A549 (cell line): ENCODE data around the gene TIGD6.

Experiments
- BCL3 ChIP-seq: fragments of >200 bp; sonication (Bioruptor Twin); formaldehyde crosslinking; IDR thresholded peaks from 3 replicates; pipeline ENCODE4 v1.6.1; 2016
- CEBPB ChIP-seq, 2 experiments: fragments of >200 bp in 1 of 2; sonication (Bioruptor Twin) in 1 of 2; formaldehyde crosslinking in 1 of 2; IDR thresholded peaks; 2 replicates each; pipeline ENCODE4 v1.6.1; 2012 to 2016
- EP300 ChIP-seq, 2 experiments: fragments of >200 bp; sonication (Bioruptor Twin); formaldehyde crosslinking; IDR thresholded peaks; 2 replicates in 1 of 2; 3 replicates in 1 of 2; pipeline ENCODE4 v1.6.1; 2016 to 2017
- HES2 ChIP-seq: fragments of >200 bp; sonication (Bioruptor Twin); formaldehyde crosslinking; IDR thresholded peaks from 2 replicates; pipeline ENCODE4 v1.6.1; 2016
- RAD21 ChIP-seq, 2 experiments: fragments of >200 bp in 1 of 2; sonication (Bioruptor Twin) in 1 of 2; formaldehyde crosslinking in 1 of 2; IDR thresholded peaks in 1 of 2; conservative IDR thresholded peaks in 1 of 2; 2 replicates in 1 of 2; 3 replicates in 1 of 2; pipeline ENCODE4 v1.6.1; 2012 to 2018; ENCODE audit warnings: inconsistent platforms in 1 of 2
- RFX5 ChIP-seq: fragments of 450-650 bp; IDR thresholded peaks from 2 replicates; pipeline ENCODE4 v1.7.1; 2014; ENCODE audit warnings: antibody characterized with exemption, mild to moderate bottlenecking, moderate library complexity
- ZNF302 ChIP-seq: fragments of 250-450 bp; sonication (Bioruptor Pico); IDR thresholded peaks from 2 replicates; pipeline ENCODE4 v1.9.0; 2021; ENCODE audit warnings: inconsistent platforms, mild to moderate bottlenecking, moderate library complexity
- TF ChIP-seq, protein P1 (sequence below): fragments of >200 bp; sonication (Bioruptor Twin); formaldehyde crosslinking; IDR thresholded peaks from 3 replicates; pipeline ENCODE4 v1.5.1; 2016

DNA sequence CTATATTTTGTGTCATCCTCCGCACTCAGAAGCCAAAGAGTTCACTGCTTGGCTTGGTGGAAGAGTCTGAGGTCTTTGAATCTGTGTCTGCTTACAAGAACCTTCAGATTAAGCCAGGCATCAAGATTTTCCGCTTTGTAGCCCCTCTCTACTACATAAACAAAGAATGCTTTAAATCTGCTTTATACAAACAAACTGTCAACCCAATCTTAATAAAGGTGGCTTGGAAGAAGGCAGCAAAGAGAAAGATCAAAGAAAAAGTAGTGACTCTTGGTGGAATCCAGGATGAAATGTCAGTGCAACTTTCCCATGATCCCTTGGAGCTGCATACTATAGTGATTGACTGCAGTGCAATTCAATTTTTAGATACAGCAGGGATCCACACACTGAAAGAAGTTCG lies 19.2 kb downstream of the TIGD6 start:
- TF ChIP-seq, protein P1, sequence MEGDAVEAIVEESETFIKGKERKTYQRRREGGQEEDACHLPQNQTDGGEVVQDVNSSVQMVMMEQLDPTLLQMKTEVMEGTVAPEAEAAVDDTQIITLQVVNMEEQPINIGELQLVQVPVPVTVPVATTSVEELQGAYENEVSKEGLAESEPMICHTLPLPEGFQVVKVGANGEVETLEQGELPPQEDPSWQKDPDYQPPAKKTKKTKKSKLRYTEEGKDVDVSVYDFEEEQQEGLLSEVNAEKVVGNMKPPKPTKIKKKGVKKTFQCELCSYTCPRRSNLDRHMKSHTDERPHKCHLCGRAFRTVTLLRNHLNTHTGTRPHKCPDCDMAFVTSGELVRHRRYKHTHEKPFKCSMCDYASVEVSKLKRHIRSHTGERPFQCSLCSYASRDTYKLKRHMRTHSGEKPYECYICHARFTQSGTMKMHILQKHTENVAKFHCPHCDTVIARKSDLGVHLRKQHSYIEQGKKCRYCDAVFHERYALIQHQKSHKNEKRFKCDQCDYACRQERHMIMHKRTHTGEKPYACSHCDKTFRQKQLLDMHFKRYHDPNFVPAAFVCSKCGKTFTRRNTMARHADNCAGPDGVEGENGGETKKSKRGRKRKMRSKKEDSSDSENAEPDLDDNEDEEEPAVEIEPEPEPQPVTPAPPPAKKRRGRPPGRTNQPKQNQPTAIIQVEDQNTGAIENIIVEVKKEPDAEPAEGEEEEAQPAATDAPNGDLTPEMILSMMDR, result no peak
- TF ChIP-seq RFX5, result no peak
- TF ChIP-seq CEBPB (IDR thresholded peaks at IDR 0.05), result no peak
- TF ChIP-seq ZNF302, result no peak
- no peak for TF ChIP-seq HES2
- TF ChIP-seq EP300 (IDR thresholded peaks at IDR 0.05), result no peak
- no peak for TF ChIP-seq BCL3
- no peak for TF ChIP-seq RAD21 (conservative IDR thresholded peaks at IDR 0.05 in 1 of 2, IDR thresholded peaks at IDR 0.05 in 1 of 2)
